Fibroblast of lung (primary cell): Measurements from ENCODE around the gene TMEM217. TPM values are rescaled to one million over a fixed set of nuclear protein-coding genes. Genes with fewer than 3 reads are reported as not detected.
A peak's percentile ranks its signal among the peaks of the same experiment; 100 is the strongest.

Experiments used
- DNase-seq, 2 donors: peaks; one replicate each; pipeline versions ENCODE4 v3.0.0 to v3.0.0-alpha.2; 2010; ENCODE audit warnings: low read depth in 2 of 2
- H2AFZ ChIP-seq: 2 replicates; pipeline ENCODE4 v1.5.1; 2012; ENCODE audit warnings: low read length, control low read depth, inconsistent platforms
- H3K27ac ChIP-seq: 2 replicates; pipeline ENCODE4 v1.5.1; 2011; ENCODE audit warnings: low read length, control low read depth; ENCODE audit not compliant: insufficient read depth
- H3K27me3 ChIP-seq: 2 replicates; pipeline ENCODE4 v1.5.1; 2011; ENCODE audit warnings: mild to moderate bottlenecking, low read length; ENCODE audit not compliant: control insufficient read depth, insufficient read depth
- H3K36me3 ChIP-seq: 2 replicates; pipeline ENCODE4 v1.5.1; 2011; ENCODE audit warnings: low read length; ENCODE audit not compliant: control insufficient read depth, insufficient read depth
- H3K4me1 ChIP-seq: 2 replicates; pipeline ENCODE4 v1.5.1; 2011; ENCODE audit warnings: low read length; ENCODE audit not compliant: control insufficient read depth, insufficient read depth; ENCODE audit errors: extremely low read depth
- H3K4me2 ChIP-seq: 2 replicates; pipeline ENCODE4 v1.5.1; 2011; ENCODE audit warnings: low read length, control low read depth; ENCODE audit not compliant: insufficient read depth; ENCODE audit errors: extremely low read depth
- H3K4me3 ChIP-seq, 4 experiments: fragments of 200-600 bp in 1 of 4; sonication (generic) in 1 of 4; replicated peaks in 1 of 4; 2 replicates each; pipeline ENCODE4 v1.5.1; 2011 to 2016; ENCODE audit warnings: low read length in 4 of 4, low read depth in 3 of 4, mild to moderate bottlenecking in 3 of 4, control low read depth in 2 of 4, inconsistent platforms in 1 of 4, mixed read lengths in 1 of 4; ENCODE audit not compliant: insufficient read depth in 1 of 4; ENCODE audit errors: control extremely low read depth in 1 of 4
- H3K79me2 ChIP-seq: 2 replicates; pipeline ENCODE4 v1.5.1; 2012; ENCODE audit warnings: mild to moderate bottlenecking, low read length, inconsistent platforms; ENCODE audit not compliant: control insufficient read depth, insufficient read depth
- H3K9ac ChIP-seq: 2 replicates; pipeline ENCODE4 v1.5.1; 2011; ENCODE audit warnings: mild to moderate bottlenecking, low read length, control low read depth; ENCODE audit not compliant: insufficient read depth
- H3K9me3 ChIP-seq: 2 replicates; pipeline ENCODE4 v1.5.1; 2012; ENCODE audit warnings: low read depth, low read length; ENCODE audit not compliant: control insufficient read depth, insufficient read depth
- H4K20me1 ChIP-seq: 2 replicates; pipeline ENCODE4 v1.5.1; 2011; ENCODE audit warnings: low read length; ENCODE audit not compliant: control insufficient read depth, insufficient read depth; ENCODE audit errors: extremely low read depth
- EZH2 ChIP-seq: IDR thresholded peaks from 2 replicates; pipeline ENCODE4 v1.5.1; 2012; ENCODE audit warnings: low read length, control low read depth, mild to moderate bottlenecking; ENCODE audit errors: missing control alignments
- polyA plus RNA-seq, 2 donors: library from polyadenylated mRNA; depleted of rRNA in 1 of 2; stranded (reverse) in 1 of 2; unstranded in 1 of 2; fragments of >200 nt; gene quantifications; 2 replicates each; pipeline ENCODE4 v1.2.1, GENCODE V29; 2011 to 2012; ENCODE audit warnings: missing spikeins in 1 of 2
- total RNA-seq: library from RNA; depleted of rRNA; stranded (reverse); fragments of >200 nt; gene quantifications from 2 replicates; pipeline ENCODE4 v1.2.1, GENCODE V29; 2014
- TF ChIP-seq, protein P1 (sequence below), 2 donors: IDR thresholded peaks in 1 of 2; conservative IDR thresholded peaks in 1 of 2; 1 replicate in 1 of 2; 2 replicates in 1 of 2; pipeline ENCODE4 v1.5.1; 2011 to 2012; ENCODE audit warnings: low read length in 2 of 2, control low read depth in 1 of 2, inconsistent platforms in 1 of 2, low read depth in 1 of 2, mild to moderate bottlenecking in 1 of 2

TMEM217 gene
- total and polyA plus RNA-seq, 2 donors (not counting 1 experiment from before 2014, with no cell fraction given): 3.1 to 4.0 TPM

DNA sequence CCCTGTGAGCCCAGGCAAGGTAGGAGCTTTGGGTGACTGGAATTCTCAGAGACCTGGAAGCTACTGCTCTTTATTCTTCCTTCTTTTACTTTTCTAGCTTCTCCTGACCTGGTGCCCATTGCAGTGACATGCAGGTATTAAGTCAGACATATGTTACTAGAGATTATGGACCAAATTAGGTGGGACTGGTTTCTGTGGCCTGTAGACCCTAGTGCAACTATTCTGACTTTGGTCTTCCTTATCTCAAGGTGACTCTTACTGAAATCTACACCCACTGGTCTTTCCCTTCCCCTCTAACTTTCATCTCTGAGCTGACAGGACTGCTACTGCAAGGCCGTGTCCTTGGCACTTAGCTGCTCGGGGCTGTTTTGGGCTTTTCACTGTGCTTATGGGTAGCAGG is 24.4 kb upstream of the TMEM217 start:
- Histone ChIP-seq H3K79me2 (no peaks in the 10 kb centered on the region), H3K9me3 (no peaks in the 10 kb centered on the region), H4K20me1 (no peaks in the 10 kb centered on the region), H3K27me3 (no peaks in the 10 kb centered on the region), H3K9ac (no peak overlapping the region), H3K27ac (no peak overlapping the region), H2AFZ (no peak overlapping the region), H3K4me1 (peaks cover 5% of the 10 kb centered on the region), H3K4me2 (no peak overlapping the region), H3K36me3 (peaks cover 13% of the 10 kb centered on the region), H3K4me3 (no peak overlapping the region)
- DNase-seq: no peak
- TF ChIP-seq, protein P1, sequence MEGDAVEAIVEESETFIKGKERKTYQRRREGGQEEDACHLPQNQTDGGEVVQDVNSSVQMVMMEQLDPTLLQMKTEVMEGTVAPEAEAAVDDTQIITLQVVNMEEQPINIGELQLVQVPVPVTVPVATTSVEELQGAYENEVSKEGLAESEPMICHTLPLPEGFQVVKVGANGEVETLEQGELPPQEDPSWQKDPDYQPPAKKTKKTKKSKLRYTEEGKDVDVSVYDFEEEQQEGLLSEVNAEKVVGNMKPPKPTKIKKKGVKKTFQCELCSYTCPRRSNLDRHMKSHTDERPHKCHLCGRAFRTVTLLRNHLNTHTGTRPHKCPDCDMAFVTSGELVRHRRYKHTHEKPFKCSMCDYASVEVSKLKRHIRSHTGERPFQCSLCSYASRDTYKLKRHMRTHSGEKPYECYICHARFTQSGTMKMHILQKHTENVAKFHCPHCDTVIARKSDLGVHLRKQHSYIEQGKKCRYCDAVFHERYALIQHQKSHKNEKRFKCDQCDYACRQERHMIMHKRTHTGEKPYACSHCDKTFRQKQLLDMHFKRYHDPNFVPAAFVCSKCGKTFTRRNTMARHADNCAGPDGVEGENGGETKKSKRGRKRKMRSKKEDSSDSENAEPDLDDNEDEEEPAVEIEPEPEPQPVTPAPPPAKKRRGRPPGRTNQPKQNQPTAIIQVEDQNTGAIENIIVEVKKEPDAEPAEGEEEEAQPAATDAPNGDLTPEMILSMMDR (conservative IDR thresholded peaks at IDR 0.05 in 1 of 2, IDR thresholded peaks at IDR 0.05 in 1 of 2; ENCODE audit: low read depth in 1 of 2, low read length in 2 of 2): no peak
- no peak for TF ChIP-seq EZH2

- Histone ChIP-seq H4K20me1 (no peaks in the 10 kb centered on the region), H3K27me3 (no peaks in the 10 kb centered on the region), H3K9ac (no peak overlapping the region), H3K27ac (no peak overlapping the region), H3K9me3 (no peaks in the 10 kb centered on the region), H3K79me2 (no peaks in the 10 kb centered on the region), H3K4me2 (no peak overlapping the region), H3K4me1 (peaks cover 5% of the 10 kb centered on the region), H3K36me3 (peaks cover 13% of the 10 kb centered on the region), H2AFZ (no peak overlapping the region), H3K4me3 (no peak overlapping the region)
- no peak for DNase-seq
- TF ChIP-seq, protein P1 (conservative IDR thresholded peaks at IDR 0.05 in 1 of 2, IDR thresholded peaks at IDR 0.05 in 1 of 2; ENCODE audit: low read depth in 1 of 2, low read length in 2 of 2): no peak
- no peak for TF ChIP-seq EZH2
Observed at GRCh38 chr6:37280162-37280887, 22.4 kb upstream of the TMEM217 start.

GRCh38 chr6:37279366-37280134 is 21.6 kb upstream of the TMEM217 start:
- TF ChIP-seq EZH2: no peak
- TF ChIP-seq, protein P1 (conservative IDR thresholded peaks at IDR 0.05 in 1 of 2, IDR thresholded peaks at IDR 0.05 in 1 of 2; ENCODE audit: low read depth in 1 of 2, low read length in 2 of 2): no peak
- peak; percentile 26 to 80 for DNase-seq
- Histone ChIP-seq H2AFZ (no peak overlapping the region), H3K4me2 (no peak overlapping the region), H3K27ac (no peak overlapping the region), H3K9ac (no peak overlapping the region), H3K79me2 (no peaks in the 10 kb centered on the region), H3K4me1 (peaks cover 5% of the 10 kb centered on the region), H3K36me3 (peaks cover 13% of the 10 kb centered on the region), H3K4me3 (no peak overlapping the region), H3K9me3 (no peaks in the 10 kb centered on the region), H4K20me1 (no peaks in the 10 kb centered on the region), H3K27me3 (no peaks in the 10 kb centered on the region)
